NCI-H524 treated with DMSO at 0.1 percent for 48 hours (cell line): Measurements from ENCODE around the gene ABCA10.

Experiments
- DNase-seq: peaks from one replicate; lab custom pipeline; 2025; lab: John Stamatoyannopoulos, UW

ABCA10 gene

GRCh38 chr17:69098625-69099024, 130.0 kb downstream of the ABCA10 start:
- no peak for DNase-seq
